SJCRH30 (cell line): Measurements from ENCODE around the gene CTNNA2. TPM values are rescaled to one million over a fixed set of nuclear protein-coding genes. Genes with fewer than 3 reads are reported as not detected.
"Not testable (repeated sequence)": the region's sequence is repeated elsewhere in the genome, so short reads cannot be mapped to it uniquely, and the experiment has no call there.

Experiments used
- DNase-seq, 2 experiments: peaks; one replicate each; pipeline ENCODE4 v3.0.0-alpha.2; 2015 to 2020
- H3K27ac ChIP-seq: fragments of 250-450 bp; sonication (Bioruptor Pico); 2 replicates; pipeline ENCODE4 v1.5.1; 2020; ENCODE audit warnings: mild to moderate bottlenecking, moderate library complexity
- H3K27me3 ChIP-seq: fragments of 250-450 bp; sonication (Bioruptor Pico); 2 replicates; pipeline ENCODE4 v1.5.1; 2020; ENCODE audit warnings: mild to moderate bottlenecking, moderate library complexity
- H3K36me3 ChIP-seq: fragments of 250-450 bp; sonication (Bioruptor Pico); 2 replicates; pipeline ENCODE4 v1.5.1; 2020; ENCODE audit warnings: mild to moderate bottlenecking, moderate library complexity
- H3K4me1 ChIP-seq: fragments of 250-450 bp; sonication (Bioruptor Pico); 2 replicates; pipeline ENCODE4 v1.5.1; 2020; ENCODE audit warnings: mild to moderate bottlenecking, moderate library complexity
- H3K4me3 ChIP-seq: fragments of 250-450 bp; sonication (Bioruptor Pico); 2 replicates; pipeline ENCODE4 v1.5.1; 2020; ENCODE audit warnings: mild to moderate bottlenecking, moderate library complexity
- H3K9me3 ChIP-seq: fragments of 250-450 bp; sonication (Bioruptor Pico); replicated peaks from 2 replicates; pipeline ENCODE4 v1.5.1; 2020; ENCODE audit warnings: mild to moderate bottlenecking, moderate library complexity
- total RNA-seq: library from RNA; depleted of rRNA; stranded (reverse); fragments of >200 nt; shearing (Covaris generic); gene quantifications from 2 replicates; pipeline ENCODE4 v1.2.3, GENCODE V29; 2014

The CTNNA2 gene
- total RNA-seq, 1 experiment from 2014 or later: not detected

GRCh38 chr2:80012061-80012460 lies 499.2 kb downstream of the CTNNA2 start:
- Histone ChIP-seq H3K4me3 (no peak overlapping the region), H3K4me1 (no peaks in the 10 kb centered on the region), H3K36me3 (no peaks in the 10 kb centered on the region), H3K27ac (no peak overlapping the region), H3K9me3 (no peaks in the 10 kb centered on the region), H3K27me3 (no peaks in the 10 kb centered on the region)
- DNase-seq: no peak

- Histone ChIP-seq H3K36me3 (no peaks in the 10 kb centered on the region), H3K4me1 (no peaks in the 10 kb centered on the region), H3K27ac (no peak overlapping the region), H3K9me3 (no peaks in the 10 kb centered on the region), H3K27me3 (no peaks in the 10 kb centered on the region), H3K4me3 (no peak overlapping the region)
- DNase-seq: no peak
These were observed 501.8 kb downstream of the CTNNA2 start for GRCh38 chr2:80014637-80015036.

GRCh38 chr2:80016171-80016570 lies 503.3 kb downstream of the CTNNA2 start:
- H3K27me3 ChIP-seq: no peaks in the 10 kb centered on the region

GRCh38 chr2:80019571-80020460 lies 507.0 kb downstream of the CTNNA2 start:
- Histone ChIP-seq H3K4me3 (no peak overlapping the region), H3K27ac (no peak overlapping the region), H3K9me3 (no peaks in the 10 kb centered on the region), H3K36me3 (no peaks in the 10 kb centered on the region), H3K4me1 (no peaks in the 10 kb centered on the region), H3K27me3 (no peaks in the 10 kb centered on the region)
- no peak for DNase-seq

More at GRCh38 chr2:80016171-80016570, 503.3 kb downstream of the CTNNA2 start:
- H3K9me3 ChIP-seq: no peaks in the 10 kb centered on the region
- H3K36me3 ChIP-seq: no peaks in the 10 kb centered on the region
- no peak overlapping the region for H3K4me3 ChIP-seq
- DNase-seq: no peak
- no peak overlapping the region for H3K27ac ChIP-seq
- no peaks in the 10 kb centered on the region for H3K4me1 ChIP-seq

- no peak for DNase-seq
- H3K4me1 ChIP-seq: no peaks in the 10 kb centered on the region
- H3K27me3 ChIP-seq: peaks cover 6% of the 10 kb centered on the region; the same call in 1 of the 2 replicates
- H3K4me3 ChIP-seq: no peak overlapping the region
- no peaks in the 10 kb centered on the region for H3K36me3 ChIP-seq
- H3K27ac ChIP-seq: no peak overlapping the region
- H3K9me3 ChIP-seq: no peaks in the 10 kb centered on the region
These were observed 509.2 kb downstream of the CTNNA2 start for GRCh38 chr2:80022018-80022417.

GRCh38 chr2:80026040-80026729 lies 513.3 kb downstream of the CTNNA2 start:
- no peak overlapping the region for H3K27ac ChIP-seq
- no peaks in the 10 kb centered on the region for H3K36me3 ChIP-seq
- H3K27me3 ChIP-seq: peaks cover 11% of the 10 kb centered on the region; the same call in 1 of the 2 replicates
- H3K4me1 ChIP-seq: no peaks in the 10 kb centered on the region
- H3K9me3 ChIP-seq: no peaks in the 10 kb centered on the region
- H3K4me3 ChIP-seq: no peak overlapping the region
- DNase-seq: no peak

- Histone ChIP-seq H3K36me3 (no peaks in the 10 kb centered on the region), H3K27me3 (peaks cover 11% of the 10 kb centered on the region; the same call in 1 of the 2 replicates), H3K4me3 (no peak overlapping the region), H3K4me1 (no peaks in the 10 kb centered on the region), H3K9me3 (no peaks in the 10 kb centered on the region), H3K27ac (no peak overlapping the region)
- no peak for DNase-seq
These were observed 515.2 kb downstream of the CTNNA2 start for GRCh38 chr2:80028051-80028450.

GRCh38 chr2:80028584-80028983 lies 515.7 kb downstream of the CTNNA2 start:
- Histone ChIP-seq H3K27me3 (peaks cover 11% of the 10 kb centered on the region; the same call in 1 of the 2 replicates), H3K4me3 (no peak overlapping the region)
- no peak for DNase-seq

GRCh38 chr2:80030135-80030534 lies 517.3 kb downstream of the CTNNA2 start:
- Histone ChIP-seq H3K27ac (no peak overlapping the region), H3K27me3 (peaks cover 11% of the 10 kb centered on the region; the same call in 1 of the 2 replicates), H3K4me3 (no peak overlapping the region), H3K9me3 (no peaks in the 10 kb centered on the region), H3K4me1 (no peaks in the 10 kb centered on the region), H3K36me3 (no peaks in the 10 kb centered on the region)
- DNase-seq: no peak

More at GRCh38 chr2:80028584-80028983, 515.7 kb downstream of the CTNNA2 start:
- Histone ChIP-seq H3K36me3 (no peaks in the 10 kb centered on the region), H3K4me1 (no peaks in the 10 kb centered on the region), H3K27ac (no peak overlapping the region), H3K9me3 (no peaks in the 10 kb centered on the region)

GRCh38 chr2:80032684-80033083 lies 519.8 kb downstream of the CTNNA2 start:
- H3K4me3 ChIP-seq, H3K27me3 ChIP-seq, H3K27ac ChIP-seq, H3K4me1 ChIP-seq, H3K36me3 ChIP-seq, H3K9me3 ChIP-seq, DNase-seq: not testable (repeated sequence)

GRCh38 chr2:80035749-80036285 lies 523.0 kb downstream of the CTNNA2 start:
- DNase-seq: no peak
- Histone ChIP-seq H3K36me3 (no peaks in the 10 kb centered on the region), H3K27me3 (no peaks in the 10 kb centered on the region; the same call in 1 of the 2 replicates), H3K9me3 (no peaks in the 10 kb centered on the region), H3K27ac (no peak overlapping the region), H3K4me1 (no peaks in the 10 kb centered on the region), H3K4me3 (no peak overlapping the region)

- H3K4me1 ChIP-seq: no peaks in the 10 kb centered on the region
- no peak overlapping the region for H3K27ac ChIP-seq
- H3K27me3 ChIP-seq: no peaks in the 10 kb centered on the region; the same call in 1 of the 2 replicates
- H3K9me3 ChIP-seq: no peaks in the 10 kb centered on the region
- no peaks in the 10 kb centered on the region for H3K36me3 ChIP-seq
- no peak for DNase-seq
- no peak overlapping the region for H3K4me3 ChIP-seq
These were observed 524.5 kb downstream of the CTNNA2 start for GRCh38 chr2:80037310-80037709.

- Histone ChIP-seq H3K4me1 (no peaks in the 10 kb centered on the region), H3K4me3 (no peak overlapping the region), H3K9me3 (no peaks in the 10 kb centered on the region), H3K36me3 (no peaks in the 10 kb centered on the region), H3K27ac (no peak overlapping the region), H3K27me3 (no peaks in the 10 kb centered on the region; the same call in 1 of the 2 replicates)
- DNase-seq: no peak
These were observed 527.4 kb downstream of the CTNNA2 start for GRCh38 chr2:80040226-80040625.

- H3K4me3 ChIP-seq: no peak overlapping the region
- no peak overlapping the region for H3K27ac ChIP-seq
- no peak for DNase-seq
- no peaks in the 10 kb centered on the region for H3K9me3 ChIP-seq
- no peaks in the 10 kb centered on the region for H3K36me3 ChIP-seq
- H3K27me3 ChIP-seq: no peaks in the 10 kb centered on the region; the same call in 1 of the 2 replicates
- H3K4me1 ChIP-seq: no peaks in the 10 kb centered on the region
These were observed 529.8 kb downstream of the CTNNA2 start for GRCh38 chr2:80042635-80043034.

- no peak for DNase-seq
- Histone ChIP-seq H3K36me3 (no peaks in the 10 kb centered on the region), H3K27me3 (no peaks in the 10 kb centered on the region), H3K4me1 (no peaks in the 10 kb centered on the region), H3K4me3 (no peak overlapping the region), H3K27ac (no peak overlapping the region), H3K9me3 (no peaks in the 10 kb centered on the region)
These were observed 535.4 kb downstream of the CTNNA2 start for GRCh38 chr2:80048296-80048695.
